KOPT-K1 (cell line): ENCODE data around the gene WSCD2.

Experiments used
- H3K27ac ChIP-seq: fragments of 200-600 bp; sonication (generic); 2 replicates; pipeline ENCODE4 v1.5.1; 2016; ENCODE audit warnings: antibody characterized with exemption, mild to moderate bottlenecking, low read depth, low read length; ENCODE audit not compliant: poor library complexity, severe bottlenecking
- H3K36me3 ChIP-seq: fragments of 200-600 bp; sonication (generic); 2 replicates; pipeline ENCODE4 v1.5.1; 2017; ENCODE audit warnings: antibody characterized with exemption, mild to moderate bottlenecking, low read length, moderate library complexity; ENCODE audit not compliant: insufficient read depth
- H3K9me3 ChIP-seq: fragments of 200-600 bp; sonication (generic); 2 replicates; pipeline ENCODE4 v1.5.1; 2017; ENCODE audit warnings: antibody characterized with exemption, low read length, mild to moderate bottlenecking; ENCODE audit not compliant: insufficient read depth, poor library complexity, severe bottlenecking

WSCD2 gene

DNA sequence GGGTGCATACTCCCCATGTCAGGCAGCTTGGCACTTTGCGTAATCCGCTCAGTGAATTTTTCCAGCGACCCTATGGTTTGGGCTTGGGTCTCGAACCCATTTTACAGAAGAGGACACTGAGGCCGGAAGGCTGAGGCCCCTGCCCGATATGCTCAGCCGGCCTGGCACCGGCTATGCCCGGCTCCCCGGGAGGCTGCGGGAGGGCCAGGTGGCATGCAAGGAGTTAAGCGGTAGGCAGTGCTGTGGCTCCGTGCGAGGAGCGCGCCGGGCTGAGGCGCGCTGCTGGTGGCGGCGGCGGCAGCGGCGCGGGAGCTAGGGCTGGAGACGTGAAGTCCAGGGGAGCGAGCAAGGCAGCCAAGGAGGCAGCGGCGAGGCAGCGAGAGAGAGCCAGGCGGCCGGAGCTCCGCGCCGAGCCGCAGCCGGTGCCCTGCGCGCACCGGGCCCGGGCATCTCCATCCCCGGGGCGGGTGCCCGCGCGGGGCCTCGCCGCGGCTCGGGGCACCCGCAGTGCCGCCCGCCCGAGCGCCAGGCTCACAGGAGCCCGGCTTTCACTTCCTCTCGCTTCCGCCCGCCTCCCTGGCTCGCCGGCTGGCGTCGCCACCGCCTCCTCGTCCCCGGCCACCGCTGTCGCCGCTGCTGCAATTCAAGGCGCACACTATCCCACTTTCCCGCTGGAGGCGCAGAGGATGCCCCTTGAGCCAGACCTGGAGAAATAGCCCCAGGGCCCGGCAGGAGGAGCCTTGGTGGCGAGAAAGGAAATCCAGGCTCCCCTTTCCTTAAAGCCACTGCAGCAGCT lies at the start of gene WSCD2:
WSCD2 (plus strand) TSS at position 272 of the 796 bp plus-strand sequence. CDS start 66,545 bp downstream, outside the sequence.
- Histone ChIP-seq H3K9me3 (no peaks in the 10 kb centered on the region), H3K36me3 (no peaks in the 10 kb centered on the region), H3K27ac (no peak within 1 kb of the TSS)

DNA sequence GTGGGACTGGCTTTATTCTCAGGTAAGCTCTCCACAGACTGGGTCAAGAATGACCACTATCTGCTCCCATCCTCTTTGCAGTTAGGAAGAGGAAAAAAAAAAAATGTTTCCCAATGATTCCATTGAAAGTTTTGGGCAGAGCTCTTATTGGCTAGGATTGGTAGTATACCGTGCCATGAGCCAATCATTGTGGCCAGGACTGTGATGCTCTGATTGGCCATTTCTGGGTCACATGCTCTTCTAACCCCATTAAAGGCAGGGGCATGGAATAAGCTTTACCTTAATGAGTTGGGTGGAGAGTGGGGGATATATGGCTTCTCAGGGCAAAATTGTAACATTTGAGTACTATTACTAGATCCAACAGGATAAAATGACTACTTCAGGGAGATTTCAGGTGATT lies 49.4 kb upstream of the WSCD2 start:
- Histone ChIP-seq H3K9me3 (no peaks in the 10 kb centered on the region), H3K36me3 (no peaks in the 10 kb centered on the region), H3K27ac (no peak overlapping the region)

- H3K36me3 ChIP-seq: no peaks in the 10 kb centered on the region
- no peak overlapping the region for H3K27ac ChIP-seq
- H3K9me3 ChIP-seq: no peaks in the 10 kb centered on the region
Observed at GRCh38 chr12:108080363-108080762, 48.7 kb upstream of the WSCD2 start.

- Histone ChIP-seq H3K36me3 (no peaks in the 10 kb centered on the region), H3K27ac (no peak overlapping the region), H3K9me3 (no peaks in the 10 kb centered on the region)
Observed at GRCh38 chr12:108082485-108082884, 46.6 kb upstream of the WSCD2 start.

GRCh38 chr12:108087900-108088299 lies 41.2 kb upstream of the WSCD2 start:
- peaks cover 8% of the 10 kb centered on the region for H3K9me3 ChIP-seq
- no peaks in the 10 kb centered on the region for H3K36me3 ChIP-seq
- H3K27ac ChIP-seq: no peak overlapping the region

- Histone ChIP-seq H3K9me3 (peaks cover 8% of the 10 kb centered on the region), H3K27ac (no peak overlapping the region), H3K36me3 (no peaks in the 10 kb centered on the region)
Observed at GRCh38 chr12:108090107-108090899, 38.8 kb upstream of the WSCD2 start.

DNA sequence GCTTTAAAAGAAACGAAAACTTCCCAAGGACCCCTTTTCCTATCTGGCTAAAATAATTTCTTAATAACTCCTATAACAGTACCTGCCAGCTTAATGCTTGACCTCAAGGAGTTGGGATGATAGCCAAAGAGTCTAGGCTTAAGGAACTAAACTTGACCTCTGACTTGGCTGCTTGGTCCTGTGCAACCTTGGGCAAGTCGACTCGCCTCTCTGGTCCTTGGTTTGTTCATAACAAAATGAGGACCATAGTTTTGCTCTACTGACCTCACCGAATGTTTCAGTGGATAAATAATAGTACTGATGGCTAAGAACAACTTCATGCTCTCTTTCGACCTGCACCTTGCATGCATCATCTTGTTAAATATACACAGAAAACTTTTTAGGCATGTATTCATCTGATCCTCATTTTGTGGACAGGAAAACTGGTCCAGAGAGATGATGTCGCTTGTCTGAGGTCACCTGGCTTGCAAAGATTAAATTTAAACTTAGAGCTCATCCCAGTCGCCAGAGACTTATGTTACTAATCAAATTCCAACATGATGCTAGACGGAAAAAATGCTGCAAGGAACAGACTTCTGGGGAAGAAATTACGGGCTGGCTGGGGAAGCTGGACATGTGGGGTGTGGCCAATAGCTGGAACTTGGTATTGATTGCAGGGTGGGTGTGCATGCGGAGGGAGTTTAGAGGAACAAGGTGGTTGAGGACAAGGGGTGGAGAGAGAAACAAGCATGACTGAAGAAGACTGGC lies 38.0 kb upstream of the WSCD2 start:
- Histone ChIP-seq H3K27ac (no peak overlapping the region), H3K9me3 (peaks cover 8% of the 10 kb centered on the region), H3K36me3 (no peaks in the 10 kb centered on the region)

- Histone ChIP-seq H3K27ac (no peak overlapping the region), H3K36me3 (no peaks in the 10 kb centered on the region)
Observed at GRCh38 chr12:108091679-108092051, 37.4 kb upstream of the WSCD2 start.

GRCh38 chr12:108093209-108093608 lies 35.9 kb upstream of the WSCD2 start:
- Histone ChIP-seq H3K36me3 (no peaks in the 10 kb centered on the region), H3K27ac (no peak overlapping the region), H3K9me3 (peaks cover 3% of the 10 kb centered on the region)

More at GRCh38 chr12:108091679-108092051, 37.4 kb upstream of the WSCD2 start:
- H3K9me3 ChIP-seq: peaks cover 8% of the 10 kb centered on the region

GRCh38 chr12:108094056-108094649 lies 34.9 kb upstream of the WSCD2 start:
- Histone ChIP-seq H3K27ac (no peak overlapping the region), H3K9me3 (no peaks in the 10 kb centered on the region), H3K36me3 (no peaks in the 10 kb centered on the region)

GRCh38 chr12:108097160-108097911 lies 31.8 kb upstream of the WSCD2 start:
- Histone ChIP-seq H3K27ac (no peak overlapping the region), H3K9me3 (no peaks in the 10 kb centered on the region), H3K36me3 (no peaks in the 10 kb centered on the region)

DNA sequence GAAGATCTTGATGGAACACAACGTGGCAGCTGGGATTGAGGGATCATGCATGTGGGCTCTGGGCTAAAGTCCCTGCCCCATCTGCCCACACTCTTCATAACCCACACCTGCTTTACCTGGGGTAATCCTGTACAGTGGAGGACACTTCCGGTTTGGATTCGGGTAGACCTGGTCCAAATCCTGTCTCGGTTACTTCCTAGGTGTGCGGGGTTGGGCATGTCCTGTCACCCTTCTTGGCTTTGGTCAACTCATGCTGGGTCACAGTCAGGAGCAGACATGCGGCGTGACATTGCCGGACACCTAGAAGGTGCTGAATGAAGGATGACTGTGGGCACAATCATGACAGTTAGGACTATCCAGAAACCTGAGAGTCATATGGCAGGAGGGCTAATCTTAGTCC lies 30.7 kb upstream of the WSCD2 start:
- Histone ChIP-seq H3K9me3 (no peaks in the 10 kb centered on the region), H3K27ac (no peak overlapping the region), H3K36me3 (no peaks in the 10 kb centered on the region)

DNA sequence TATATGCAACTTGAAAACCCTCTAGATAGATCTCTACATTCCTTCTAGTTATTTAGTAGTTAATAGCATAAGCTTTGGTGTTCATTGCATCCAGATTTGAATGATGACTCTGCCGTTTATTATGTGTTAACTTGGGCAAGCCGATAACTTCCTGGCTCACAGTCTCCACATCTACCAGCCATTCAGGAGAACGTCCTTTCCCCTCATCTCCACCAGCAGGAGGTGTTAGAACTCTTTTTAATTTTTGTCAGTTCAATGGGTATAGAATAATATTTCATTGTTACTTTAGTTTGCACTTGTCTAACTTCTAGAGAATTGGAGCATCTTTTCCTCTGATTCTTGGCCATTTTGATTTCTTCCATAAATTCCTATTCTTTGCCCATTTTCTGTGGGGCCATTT lies 30.0 kb upstream of the WSCD2 start:
- Histone ChIP-seq H3K27ac (no peak overlapping the region), H3K9me3 (no peaks in the 10 kb centered on the region), H3K36me3 (no peaks in the 10 kb centered on the region)

DNA sequence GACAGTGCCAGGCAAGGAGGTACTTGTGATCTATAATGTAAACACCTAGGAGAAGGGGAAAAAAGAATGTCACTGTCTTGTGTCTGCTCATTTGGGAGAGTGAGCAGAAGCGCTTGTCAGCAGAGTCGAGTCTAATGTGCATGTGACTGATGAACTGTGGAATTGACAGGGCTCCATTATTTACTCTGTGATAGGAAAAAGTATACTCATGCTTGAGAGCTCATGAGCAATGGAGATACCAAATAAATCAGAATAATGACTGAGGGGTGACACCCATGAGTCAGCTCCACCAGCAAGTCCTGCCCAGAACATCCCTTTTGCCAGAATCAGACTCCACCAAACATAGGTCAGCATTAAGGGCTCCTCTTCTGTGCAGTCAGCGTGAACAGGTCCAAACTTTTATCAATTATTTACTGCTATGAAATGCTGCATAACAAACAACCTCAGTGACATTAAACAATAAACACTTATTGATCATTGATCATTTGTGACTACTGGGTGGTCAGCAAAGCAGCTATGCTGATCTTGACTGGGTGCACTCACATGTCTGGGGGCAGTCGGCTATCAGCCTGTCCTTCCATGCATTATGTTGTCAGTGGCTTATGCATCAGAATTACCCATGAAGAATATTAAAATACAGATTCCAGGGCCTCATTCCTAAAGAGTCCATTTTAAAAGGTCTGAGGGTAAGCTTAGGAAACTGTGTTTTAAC lies 29.2 kb upstream of the WSCD2 start:
- no peaks in the 10 kb centered on the region for H3K9me3 ChIP-seq
- H3K27ac ChIP-seq: no peak overlapping the region
- no peaks in the 10 kb centered on the region for H3K36me3 ChIP-seq
